Suprapubic skin (tissue), 4 donors: ENCODE results near the gene MYOC. TPM values are rescaled to one million over a fixed set of nuclear protein-coding genes. Genes with fewer than 3 reads are reported as not detected.
A peak's percentile ranks its signal among the peaks of the same experiment; 100 is the strongest.

Experiments
- DNase-seq, 2 donors: peaks; one replicate each; pipeline ENCODE4 v3.0.0-alpha.2; 2019; ENCODE audit warnings: low spot score in 2 of 2
- H3K27ac ChIP-seq: fragments of 200-600 bp; sonication (generic); one replicate; pipeline ENCODE4 v1.5.1; 2019
- H3K27me3 ChIP-seq: fragments of 200-600 bp; sonication (generic); one replicate; pipeline ENCODE4 v1.5.1; 2019
- H3K36me3 ChIP-seq: fragments of 200-600 bp; sonication (generic); one replicate; pipeline ENCODE4 v1.5.1; 2019
- H3K4me1 ChIP-seq: fragments of 200-600 bp; sonication (generic); one replicate; pipeline ENCODE4 v1.5.1; 2019
- H3K4me3 ChIP-seq: fragments of 200-600 bp; sonication (generic); one replicate; pipeline ENCODE4 v1.5.1; 2019; ENCODE audit warnings: mild to moderate bottlenecking
- H3K9me3 ChIP-seq: fragments of 200-600 bp; sonication (generic); one replicate; pipeline ENCODE4 v1.5.1; 2019
- EP300 ChIP-seq: sonication (generic); formaldehyde crosslinking; IDR thresholded peaks from one replicate; pipeline ENCODE4 v1.6.1; 2017; ENCODE audit warnings: antibody characterized with exemption
- POLR2A ChIP-seq, 2 donors: fragments of 450-650 bp; IDR thresholded peaks; one replicate each; pipeline ENCODE4 v1.6.1; 2017; ENCODE audit warnings: antibody characterized with exemption in 2 of 2, mild to moderate bottlenecking in 2 of 2, moderate library complexity in 2 of 2
- POLR2AphosphoS5 ChIP-seq, 3 donors: sonication (generic); formaldehyde crosslinking; IDR thresholded peaks; one replicate each; pipeline ENCODE4 v1.6.1; 2017; ENCODE audit warnings: antibody characterized with exemption in 3 of 3
- WGBS: methylation state at CpG from one replicate; pipeline ENCODE4 v1.1.5; 2018; 5-methylcytosine and 5-hydroxymethylcytosine counted together
- total RNA-seq, 4 donors: library from RNA; depleted of rRNA; stranded (reverse); fragments of >200 nt; gene quantifications; one replicate each; pipeline ENCODE4 v1.1.0, GENCODE V29; 2016
- TF ChIP-seq, protein P1 (sequence below), 2 donors: fragments of 200-600 bp in 1 of 2; fragments of 450-650 bp in 1 of 2; sonication (generic) in 1 of 2; IDR thresholded peaks; one replicate each; pipeline ENCODE4 v1.5.1; 2016 to 2019; ENCODE audit warnings: antibody characterized with exemption in 2 of 2, mild to moderate bottlenecking in 1 of 2, moderate library complexity in 1 of 2

MYOC gene
- total RNA-seq, 4 donors from 2014 or later, result 0.34 to 3.1 (median 1.2) TPM

DNA sequence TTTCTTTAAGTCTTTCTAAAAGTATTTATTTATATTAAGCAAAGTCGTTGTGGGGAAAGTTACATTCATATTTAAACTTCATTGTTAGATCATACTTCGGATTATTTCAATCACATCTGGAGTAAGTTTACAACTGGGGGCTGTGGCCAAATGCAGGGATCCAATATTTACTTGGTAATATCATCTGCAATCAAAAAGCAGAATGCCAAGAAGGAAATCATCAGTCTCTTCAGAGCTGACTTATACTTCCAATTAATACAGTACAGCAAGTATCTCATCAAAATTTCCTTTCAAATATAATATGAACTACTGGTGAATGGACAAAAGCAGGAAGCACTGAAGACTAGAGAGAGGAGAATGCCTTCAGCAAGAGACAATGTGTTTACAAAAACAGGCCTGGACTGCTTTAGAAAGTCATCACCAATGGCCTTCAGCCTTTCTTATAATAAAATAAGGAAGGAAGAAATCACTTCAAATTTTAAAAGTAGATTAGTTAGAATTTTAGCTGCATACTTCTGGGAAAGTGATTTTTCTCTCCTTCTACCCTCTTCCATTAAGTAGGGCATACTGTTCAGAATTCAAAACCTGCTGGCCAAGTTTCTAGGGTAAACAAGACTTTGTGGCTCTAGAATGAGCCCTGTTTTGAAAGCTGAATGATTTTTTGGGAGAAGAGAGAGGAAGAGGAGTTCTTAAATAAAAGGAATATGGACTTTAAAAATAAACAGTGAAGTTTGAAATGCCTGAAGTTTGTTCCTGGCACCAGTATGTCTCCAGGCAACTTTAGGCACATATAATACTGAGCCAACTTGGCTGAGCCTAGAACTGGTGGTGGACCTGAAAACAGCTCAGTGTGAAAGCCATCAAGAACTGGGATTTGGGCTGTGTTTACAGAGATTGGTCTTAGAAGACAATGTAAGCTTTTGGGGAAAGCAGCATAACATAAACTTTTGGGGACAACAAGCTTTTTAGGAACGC, 22.2 kb upstream of the MYOC start:
- Histone ChIP-seq H3K27me3 (no peaks in the 10 kb centered on the region), H3K4me1 (peaks cover 6% of the 10 kb centered on the region), H3K9me3 (no peaks in the 10 kb centered on the region), H3K27ac (peak overlapping the region; percentile 0), H3K36me3 (no peaks in the 10 kb centered on the region), H3K4me3 (no peak overlapping the region)
- 57% methylated on average over 3 of the region's 3 CpGs for WGBS
- TF ChIP-seq, protein P1, sequence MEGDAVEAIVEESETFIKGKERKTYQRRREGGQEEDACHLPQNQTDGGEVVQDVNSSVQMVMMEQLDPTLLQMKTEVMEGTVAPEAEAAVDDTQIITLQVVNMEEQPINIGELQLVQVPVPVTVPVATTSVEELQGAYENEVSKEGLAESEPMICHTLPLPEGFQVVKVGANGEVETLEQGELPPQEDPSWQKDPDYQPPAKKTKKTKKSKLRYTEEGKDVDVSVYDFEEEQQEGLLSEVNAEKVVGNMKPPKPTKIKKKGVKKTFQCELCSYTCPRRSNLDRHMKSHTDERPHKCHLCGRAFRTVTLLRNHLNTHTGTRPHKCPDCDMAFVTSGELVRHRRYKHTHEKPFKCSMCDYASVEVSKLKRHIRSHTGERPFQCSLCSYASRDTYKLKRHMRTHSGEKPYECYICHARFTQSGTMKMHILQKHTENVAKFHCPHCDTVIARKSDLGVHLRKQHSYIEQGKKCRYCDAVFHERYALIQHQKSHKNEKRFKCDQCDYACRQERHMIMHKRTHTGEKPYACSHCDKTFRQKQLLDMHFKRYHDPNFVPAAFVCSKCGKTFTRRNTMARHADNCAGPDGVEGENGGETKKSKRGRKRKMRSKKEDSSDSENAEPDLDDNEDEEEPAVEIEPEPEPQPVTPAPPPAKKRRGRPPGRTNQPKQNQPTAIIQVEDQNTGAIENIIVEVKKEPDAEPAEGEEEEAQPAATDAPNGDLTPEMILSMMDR (IDR thresholded peaks at IDR 0.05), result no peak
- TF ChIP-seq EP300 (no peak), POLR2AphosphoS5 (IDR thresholded peaks at IDR 0.05) (no peak), POLR2A (IDR thresholded peaks at IDR 0.05) (no peak)
- no peak for DNase-seq

DNA sequence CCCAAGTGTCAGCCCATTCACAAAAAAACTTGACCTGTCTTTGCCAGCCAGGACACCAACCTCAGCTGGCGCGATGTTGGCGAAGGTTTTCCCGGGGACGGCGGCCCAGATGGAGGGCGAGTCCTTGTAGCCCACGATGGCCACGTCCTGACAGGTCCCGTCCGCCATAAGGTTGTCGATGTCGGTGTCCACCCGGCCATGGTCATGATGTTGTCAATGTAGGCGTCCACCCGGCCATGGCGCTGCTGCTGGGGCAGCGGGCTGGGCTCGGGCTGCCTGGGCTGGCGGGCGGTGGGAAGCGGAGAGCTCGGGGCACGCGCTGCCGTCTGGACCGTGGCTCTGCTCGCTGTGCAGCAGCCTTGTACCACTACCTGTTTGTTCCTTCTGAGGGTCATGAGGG, 18.3 kb upstream of the MYOC start:
- 98% methylated on average over 28 of the region's 28 CpGs for WGBS
- no peak for DNase-seq

DNA sequence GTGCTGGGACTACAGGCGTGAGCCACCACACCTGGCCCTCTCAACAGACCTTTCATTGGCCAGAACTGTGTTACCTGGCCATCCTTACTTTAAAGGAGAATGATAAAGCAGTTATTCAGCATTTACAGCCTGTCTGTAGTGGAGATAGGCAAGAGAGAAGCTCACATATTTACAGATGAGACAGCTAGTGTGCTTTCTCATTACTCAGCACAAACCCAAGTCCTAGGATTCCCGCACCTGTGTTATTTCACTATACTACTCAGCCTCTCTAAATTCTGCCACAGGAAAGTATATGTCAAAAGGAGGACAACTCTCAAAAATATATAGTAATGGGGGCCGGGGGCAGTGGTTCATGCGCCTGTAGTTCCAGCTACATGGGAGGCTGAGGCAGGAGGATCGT, 15.9 kb upstream of the MYOC start:
- Histone ChIP-seq H3K36me3 (no peaks in the 10 kb centered on the region), H3K27ac (no peak overlapping the region), H3K4me3 (no peak overlapping the region), H3K27me3 (no peaks in the 10 kb centered on the region), H3K4me1 (no peaks in the 10 kb centered on the region), H3K9me3 (no peaks in the 10 kb centered on the region)
- WGBS, result 92% methylated on average over 5 of the region's 5 CpGs
- TF ChIP-seq POLR2A (IDR thresholded peaks at IDR 0.05), result no peak
- DNase-seq, result no peak

More for the DNA sequence above, 18.3 kb upstream of the MYOC start:
- no peaks in the 10 kb centered on the region for H3K27me3 ChIP-seq
- no peaks in the 10 kb centered on the region for H3K36me3 ChIP-seq
- H3K4me1 ChIP-seq, result peaks cover 6% of the 10 kb centered on the region
- no peak overlapping the region for H3K4me3 ChIP-seq
- H3K9me3 ChIP-seq, result no peaks in the 10 kb centered on the region
- TF ChIP-seq EP300 (no peak), POLR2AphosphoS5 (IDR thresholded peaks at IDR 0.05) (no peak), POLR2A (IDR thresholded peaks at IDR 0.05) (no peak)
- TF ChIP-seq, protein P1 (IDR thresholded peaks at IDR 0.05), result no peak
- H3K27ac ChIP-seq, result no peak overlapping the region

DNA sequence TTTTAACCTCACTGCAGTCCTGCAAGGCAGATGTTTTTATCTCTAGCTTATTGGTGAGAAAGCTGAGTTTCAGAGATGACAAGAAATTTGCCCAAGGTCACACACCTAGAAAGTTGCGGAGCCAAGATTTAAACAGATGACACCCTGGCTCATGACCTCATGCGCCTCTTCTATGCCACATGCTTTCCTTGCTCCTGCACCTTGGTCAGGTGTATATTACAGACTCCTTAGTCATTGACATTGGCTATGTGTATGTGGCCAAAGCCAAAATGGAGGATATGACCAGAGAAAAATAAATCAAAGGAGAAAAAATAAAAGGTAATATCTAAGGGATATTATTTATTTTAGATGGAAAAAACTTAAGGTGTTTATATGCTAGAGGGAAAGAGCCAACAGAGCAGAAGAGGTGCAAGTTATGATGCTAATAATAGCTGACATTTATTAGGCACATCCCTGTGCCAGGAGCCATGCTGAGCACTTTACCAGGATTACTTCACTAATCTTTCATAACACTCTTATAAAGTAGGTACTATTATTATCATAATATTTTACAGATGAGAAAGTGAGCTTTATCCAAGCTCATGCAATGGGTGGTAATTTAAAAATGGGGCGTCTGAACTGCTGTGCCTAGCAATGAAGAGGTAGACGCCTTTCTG, 13.8 kb upstream of the MYOC start:
- H3K27me3 ChIP-seq, result no peaks in the 10 kb centered on the region
- WGBS, result 83% methylated on average over 4 of the region's 4 CpGs
- no peaks in the 10 kb centered on the region for H3K9me3 ChIP-seq
- no peaks in the 10 kb centered on the region for H3K36me3 ChIP-seq
- no peak overlapping the region for H3K27ac ChIP-seq
- TF ChIP-seq EP300, result no peak
- TF ChIP-seq, protein P1 (IDR thresholded peaks at IDR 0.05), result no peak
- H3K4me1 ChIP-seq, result peaks cover 5% of the 10 kb centered on the region
- no peak for DNase-seq
- H3K4me3 ChIP-seq, result no peak overlapping the region

DNA sequence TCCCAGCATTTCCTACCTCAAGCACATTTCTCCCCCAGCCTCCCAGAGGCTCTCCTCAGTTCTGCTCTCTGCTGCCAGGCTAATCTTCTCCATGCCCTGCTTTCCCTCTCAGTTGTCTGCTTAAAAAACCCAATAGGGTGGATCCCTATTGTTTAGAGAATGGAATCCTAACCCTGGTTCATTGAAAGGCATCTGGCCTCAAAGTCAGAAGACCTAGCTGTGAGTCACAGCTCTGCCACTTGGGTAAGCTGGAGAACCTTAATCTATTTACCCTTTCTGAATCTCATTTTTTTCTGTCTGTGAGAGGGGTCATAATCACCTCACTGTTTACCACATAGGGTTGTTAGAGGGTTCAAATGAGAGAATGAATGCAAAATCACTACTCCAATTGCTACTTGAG, 12.5 kb upstream of the MYOC start:
- no peak for DNase-seq
- Histone ChIP-seq H3K4me1 (peaks cover 5% of the 10 kb centered on the region), H3K27me3 (no peaks in the 10 kb centered on the region), H3K4me3 (no peak overlapping the region), H3K27ac (no peak overlapping the region), H3K9me3 (no peaks in the 10 kb centered on the region), H3K36me3 (no peaks in the 10 kb centered on the region)
- TF ChIP-seq POLR2AphosphoS5 (IDR thresholded peaks at IDR 0.05), result no peak

- Histone ChIP-seq H3K27ac (peak overlapping the region; percentile 65), H3K4me3 (no peak overlapping the region), H3K27me3 (no peaks in the 10 kb centered on the region), H3K4me1 (peaks cover 5% of the 10 kb centered on the region), H3K9me3 (no peaks in the 10 kb centered on the region), H3K36me3 (no peaks in the 10 kb centered on the region)
- DNase-seq, result no peak
- TF ChIP-seq EP300 (no peak), POLR2AphosphoS5 (IDR thresholded peaks at IDR 0.05) (no peak), POLR2A (IDR thresholded peaks at IDR 0.05) (no peak)
- TF ChIP-seq, protein P1 (IDR thresholded peaks at IDR 0.05), result no peak
- 67% methylated on average over 4 of the region's 4 CpGs for WGBS
These were observed 11.5 kb upstream of the MYOC start for GRCh38 chr1:171663854-171664575.
